Renal pelvis (tissue), 12 donors: ENCODE results near the gene CYB561A3. TPM values are rescaled to one million over a fixed set of nuclear protein-coding genes. Genes with fewer than 3 reads are reported as not detected.
A peak's percentile ranks its signal among the peaks of the same experiment; 100 is the strongest.
"Not testable (repeated sequence)": the region's sequence is repeated elsewhere in the genome, so short reads cannot be mapped to it uniquely, and the experiment has no call there.

Source experiments
- DNase-seq: peaks from one replicate; pipeline ENCODE4 v3.0.0-alpha.2; 2013
- long read RNA-seq, 16 experiments: transcript quantifications; one replicate each; lab custom pipeline, GENCODE V29; 2026
- polyA plus RNA-seq, 3 donors: library from polyadenylated mRNA; unstranded; fragments of 120-200 nt; gene quantifications; one replicate each; pipeline ENCODE4 v1.2.1, GENCODE V29; 2013; ENCODE audit not compliant: insufficient read length in 3 of 3

Gene CYB561A3, protein sequence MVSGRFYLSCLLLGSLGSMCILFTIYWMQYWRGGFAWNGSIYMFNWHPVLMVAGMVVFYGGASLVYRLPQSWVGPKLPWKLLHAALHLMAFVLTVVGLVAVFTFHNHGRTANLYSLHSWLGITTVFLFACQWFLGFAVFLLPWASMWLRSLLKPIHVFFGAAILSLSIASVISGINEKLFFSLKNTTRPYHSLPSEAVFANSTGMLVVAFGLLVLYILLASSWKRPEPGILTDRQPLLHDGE
- 10 to 100 TPM; 27.0 to 33.2 (median 32.3) TPM for polyA plus RNA-seq
- long read RNA-seq, donor 1, partial matches to known transcripts, result 0 of 7 reads
- long read RNA-seq, donor 1, other reads (novel, unspliced or antisense), result 0 of 7 reads
- long read RNA-seq, donor 2, transcript CYB561A3-203 (7 exons, 1,803 nt), result major isoform, 6 of 28 reads
- long read RNA-seq, donor 2, partial matches to known transcripts, result 6 of 28 reads
- long read RNA-seq, donor 2, other reads (novel, unspliced or antisense), result 11 of 28 reads
- long read RNA-seq, donor 3, transcript CYB561A3-203 (7 exons, 1,803 nt), result major isoform, 6 of 23 reads
- long read RNA-seq, donor 3, partial matches to known transcripts, result 0 of 23 reads
- long read RNA-seq, donor 3, other reads (novel, unspliced or antisense), result 15 of 23 reads
- long read RNA-seq, donor 4, transcript CYB561A3-201 (7 exons, 3,061 nt), result major isoform, 5 of 9 reads
- long read RNA-seq, donor 4, partial matches to known transcripts, result 0 of 9 reads
- long read RNA-seq, donor 4, other reads (novel, unspliced or antisense), result 0 of 9 reads
- long read RNA-seq, donor 5, transcript CYB561A3-201 (7 exons, 3,061 nt), result major isoform, 5 of 5 reads
- long read RNA-seq, donor 5, partial matches to known transcripts, result 0 of 5 reads
- long read RNA-seq, donor 5, other reads (novel, unspliced or antisense), result 0 of 5 reads
- long read RNA-seq, donor 6, partial matches to known transcripts, result 20 of 25 reads
- long read RNA-seq, donor 6, other reads (novel, unspliced or antisense), result 0 of 25 reads
- long read RNA-seq, donor 7, transcript CYB561A3-201 (7 exons, 3,061 nt), result major isoform, 6 of 18 reads
- long read RNA-seq, donor 7, partial matches to known transcripts, result 0 of 18 reads
- long read RNA-seq, donor 7, other reads (novel, unspliced or antisense), result 9 of 18 reads
- long read RNA-seq, donor 8, transcript CYB561A3-201 (7 exons, 3,061 nt), result major isoform, 5 of 7 reads
- long read RNA-seq, donor 8, partial matches to known transcripts, result 0 of 7 reads
- long read RNA-seq, donor 8, other reads (novel, unspliced or antisense), result 0 of 7 reads
- long read RNA-seq, donor 9, transcript CYB561A3-201 (7 exons, 3,061 nt), result major isoform, 5 of 17 reads
- long read RNA-seq, donor 9, transcript CYB561A3-203 (7 exons, 1,803 nt), result major isoform, 5 of 17 reads
- long read RNA-seq, donor 9, partial matches to known transcripts, result 6 of 17 reads
- long read RNA-seq, donor 9, other reads (novel, unspliced or antisense), result 0 of 17 reads
- long read RNA-seq, donor 10, partial matches to known transcripts, result 10 of 26 reads
- long read RNA-seq, donor 10, other reads (novel, unspliced or antisense), result 9 of 26 reads
- long read RNA-seq, donor 11, transcript CYB561A3-201 (7 exons, 3,061 nt), result major isoform, 5 of 5 reads
- long read RNA-seq, donor 11, partial matches to known transcripts, result 0 of 5 reads
- long read RNA-seq, donor 11, other reads (novel, unspliced or antisense), result 0 of 5 reads
- long read RNA-seq, donor 12, transcript CYB561A3-201 (7 exons, 3,061 nt), result major isoform, 10 of 33 reads
- long read RNA-seq, donor 12, partial matches to known transcripts, result 10 of 33 reads
- long read RNA-seq, donor 12, other reads (novel, unspliced or antisense), result 12 of 33 reads
- long read RNA-seq, donor 13, transcript CYB561A3-201 (7 exons, 3,061 nt), result major isoform, 6 of 8 reads
- long read RNA-seq, donor 13, partial matches to known transcripts, result 0 of 8 reads
- long read RNA-seq, donor 13, other reads (novel, unspliced or antisense), result 0 of 8 reads
- long read RNA-seq, donor 14, result 0 reads
- long read RNA-seq, donor 15, transcript CYB561A3-201 (7 exons, 3,061 nt), result major isoform, 7 of 45 reads
- long read RNA-seq, donor 15, partial matches to known transcripts, result 33 of 45 reads
- long read RNA-seq, donor 15, other reads (novel, unspliced or antisense), result 0 of 45 reads
- long read RNA-seq, donor 16, transcript CYB561A3-203 (7 exons, 1,803 nt), result minor isoform, 5 of 64 reads
- long read RNA-seq, donor 16, transcript CYB561A3-201 (7 exons, 3,061 nt), result major isoform, 7 of 64 reads
- long read RNA-seq, donor 16, partial matches to known transcripts, result 31 of 64 reads
- long read RNA-seq, donor 16, other reads (novel, unspliced or antisense), result 21 of 64 reads

DNA sequence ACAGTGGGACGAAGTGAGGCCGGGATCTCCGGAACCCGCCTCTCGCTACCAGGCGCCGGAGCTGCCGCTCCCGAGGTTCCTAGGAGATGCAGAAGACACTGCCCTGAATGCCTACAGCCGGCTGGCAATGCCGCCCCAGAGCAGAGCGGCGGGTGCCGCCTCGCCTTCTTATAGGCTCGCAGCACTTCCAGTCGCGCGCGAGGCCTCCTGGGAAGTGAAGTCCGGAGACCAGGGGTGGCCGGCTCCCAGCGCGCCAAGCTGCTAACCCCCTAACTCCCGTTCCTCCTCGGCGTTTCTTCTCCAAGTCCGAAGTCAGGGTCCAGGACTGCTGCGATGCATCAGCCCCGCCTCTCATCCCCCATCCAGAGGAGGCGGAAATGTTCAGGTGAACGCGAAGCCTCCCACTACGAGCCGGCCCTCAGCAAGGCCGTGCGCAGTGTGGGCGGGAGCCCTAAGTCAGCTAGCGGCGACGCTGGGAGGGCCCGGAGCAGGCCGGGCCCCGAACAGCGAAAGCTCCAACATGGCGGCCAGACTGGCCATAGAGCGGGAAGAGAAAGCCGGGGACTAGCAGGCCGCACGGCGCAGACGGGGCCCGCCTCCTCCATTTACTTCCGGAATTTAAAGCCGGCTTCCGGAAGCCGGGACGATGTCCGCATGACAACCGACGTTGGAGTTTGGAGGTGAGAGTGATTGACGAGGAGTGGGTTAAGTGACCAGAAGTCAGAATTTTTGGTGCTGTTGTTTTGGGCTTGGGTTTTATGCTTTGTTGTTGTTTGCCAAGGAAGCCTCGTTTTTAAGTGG is at the start of gene CYB561A3, which contains the start of gene TMEM138:
TSS of gene CYB561A3 (minus strand) at position 142 of the 801 bp plus-strand sequence. CDS start 5,169 bp downstream, outside the sequence.
TSS of gene TMEM138 (plus strand) at position 634 of the 801 bp plus-strand sequence. CDS start 2,017 bp downstream, outside the sequence.
- peak; percentile 94 for DNase-seq

DNA sequence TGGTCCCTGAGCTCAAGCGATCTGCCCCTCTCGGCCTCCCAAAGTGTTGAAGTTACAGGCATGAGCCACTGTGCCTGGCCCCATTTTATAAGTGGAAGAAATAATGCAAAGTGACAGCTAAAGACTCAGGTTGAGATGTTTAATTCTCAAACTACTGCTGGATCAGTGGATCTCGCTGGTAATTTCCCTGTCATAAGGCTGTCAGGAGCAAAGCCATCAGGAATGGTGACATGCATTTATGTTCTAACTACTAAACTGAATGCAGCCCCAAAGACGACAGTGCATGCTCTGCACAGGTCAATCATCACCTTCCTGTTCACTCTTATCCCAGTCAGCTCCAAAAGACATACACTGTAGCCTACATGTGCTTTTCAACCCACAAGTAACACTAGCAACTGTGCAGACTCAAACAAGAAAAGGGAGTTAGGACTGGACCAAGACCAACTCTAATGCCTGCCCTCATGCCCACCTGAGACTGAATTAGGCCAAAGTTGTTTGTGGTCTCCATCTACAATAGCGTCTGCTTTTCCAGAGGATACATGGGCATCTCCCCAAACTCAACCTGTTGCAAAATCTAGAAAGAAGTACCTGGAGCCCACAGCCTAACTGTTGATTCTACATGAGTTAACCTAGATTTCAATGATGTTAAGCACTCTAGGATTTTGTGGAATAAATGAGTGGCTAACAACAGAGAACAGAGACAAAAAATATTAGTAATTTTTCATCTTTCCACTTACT is 45.5 kb upstream of the CYB561A3 start:
- no peak for DNase-seq

DNA sequence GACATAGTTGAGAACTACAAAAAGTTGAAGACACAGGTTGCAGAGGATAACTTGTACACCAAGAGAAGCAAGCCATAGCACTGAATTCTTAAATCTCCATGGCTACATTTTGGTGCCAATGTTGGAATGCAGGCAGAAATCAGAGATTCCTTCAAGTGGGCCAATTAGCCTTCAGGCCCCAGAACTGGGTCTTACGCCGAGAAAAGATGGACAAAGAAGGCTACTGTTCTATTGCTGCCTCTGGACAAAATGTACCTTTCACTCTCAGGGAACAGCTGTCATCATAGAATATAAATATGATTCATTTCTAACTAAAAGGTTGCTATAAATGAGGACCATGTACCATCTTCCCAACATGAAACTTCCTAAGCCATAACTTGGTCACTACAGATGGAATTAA is 44.4 kb upstream of the CYB561A3 start:
- DNase-seq, result no peak

DNA sequence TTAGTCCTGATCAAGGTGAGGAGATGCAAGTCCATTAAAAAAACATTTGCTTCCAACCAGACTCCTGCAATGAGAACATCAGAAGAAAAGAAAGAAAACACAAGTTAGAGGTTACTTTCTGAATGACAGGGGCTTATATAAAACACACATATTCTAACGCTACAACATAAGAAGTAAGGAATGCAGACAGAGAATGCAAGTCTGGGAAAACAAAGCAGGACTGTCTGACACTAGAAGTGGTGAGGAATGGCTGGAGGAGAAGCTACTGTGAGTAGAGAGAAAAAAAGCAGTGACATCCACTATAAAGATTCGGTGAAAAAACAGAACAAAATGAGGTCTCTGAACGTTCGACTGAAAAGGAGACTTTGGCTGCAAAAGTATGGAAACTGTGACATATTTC is 43.0 kb upstream of the CYB561A3 start:
- DNase-seq, result no peak

DNA sequence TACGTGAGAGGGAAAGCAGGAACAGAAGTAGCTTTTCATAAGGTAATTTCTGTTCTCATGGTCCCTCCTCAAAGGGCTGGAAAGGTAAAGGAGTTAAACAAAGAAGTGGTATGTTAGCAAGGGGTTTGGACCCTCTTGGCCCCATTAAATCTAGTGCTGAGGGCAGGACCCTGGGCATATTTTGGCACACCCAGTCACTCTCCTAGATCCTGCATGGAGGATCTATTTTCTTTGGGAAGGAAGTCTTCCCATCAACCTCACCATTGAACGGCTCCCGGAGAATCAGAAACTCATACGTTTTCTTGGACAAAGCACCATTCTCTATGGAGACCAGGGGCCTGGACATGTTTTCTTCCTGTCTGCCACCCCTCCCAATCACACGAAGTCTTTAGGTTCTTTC is 42.4 kb upstream of the CYB561A3 start:
- no peak for DNase-seq

DNA sequence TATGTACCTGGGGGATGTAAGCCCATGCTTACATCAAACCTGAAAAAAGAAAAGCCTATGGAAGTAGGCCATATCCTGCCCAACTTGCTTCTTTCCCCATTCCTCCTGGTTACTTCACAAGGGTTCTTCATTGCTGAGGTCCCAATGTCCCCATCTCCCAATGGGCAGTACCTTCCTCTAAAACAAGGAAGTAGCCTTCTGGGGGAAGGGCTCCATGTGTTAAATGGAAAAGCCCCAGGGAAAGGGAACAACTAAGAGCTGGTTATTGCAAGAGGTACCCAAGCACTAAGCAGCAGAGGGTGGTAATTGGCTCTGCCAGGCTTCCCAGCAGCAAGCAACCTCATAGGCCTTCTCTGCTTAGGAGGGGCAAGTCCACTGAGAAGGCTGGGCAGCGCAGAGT is 42.0 kb upstream of the CYB561A3 start:
- DNase-seq, result no peak

DNA sequence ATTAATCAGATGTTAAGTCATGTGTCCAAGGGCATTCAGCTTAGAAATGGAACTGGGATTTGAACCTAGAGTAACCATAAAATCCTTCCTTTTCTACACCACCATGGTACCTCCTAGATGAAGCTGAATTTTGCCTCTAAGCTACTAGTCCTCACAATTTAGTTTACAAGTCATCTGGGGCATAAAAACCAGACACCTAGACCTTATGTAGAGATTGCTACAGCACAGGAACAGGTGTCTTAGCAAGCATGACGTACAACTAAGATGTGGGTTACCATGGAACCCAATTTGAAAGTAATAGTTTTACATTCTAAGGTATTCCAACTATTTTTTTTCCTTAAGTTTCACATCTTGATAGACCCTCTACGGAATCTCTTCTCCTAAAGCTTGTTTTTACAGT is 39.9 kb upstream of the CYB561A3 start:
- DNase-seq, result no peak

DNA sequence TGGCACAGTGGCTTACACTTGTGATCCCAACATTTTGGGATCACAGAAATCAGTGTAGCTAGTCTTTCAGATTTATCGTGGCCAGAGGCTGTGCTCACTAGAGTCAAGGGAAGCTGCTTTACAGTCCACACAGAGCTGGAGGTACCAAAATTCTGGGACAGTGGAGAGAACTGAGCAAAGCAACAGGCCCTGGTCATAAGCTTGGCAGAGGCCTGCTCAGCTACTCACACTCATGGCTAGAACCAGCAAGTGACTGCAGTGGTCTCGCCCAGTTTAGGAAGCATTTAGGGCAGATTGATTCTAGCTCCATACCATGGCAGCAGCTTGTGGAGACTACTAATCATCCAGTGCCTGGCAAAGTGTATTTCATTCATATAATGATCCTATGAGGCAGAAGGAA is 39.5 kb upstream of the CYB561A3 start:
- DNase-seq, result no peak

DNA sequence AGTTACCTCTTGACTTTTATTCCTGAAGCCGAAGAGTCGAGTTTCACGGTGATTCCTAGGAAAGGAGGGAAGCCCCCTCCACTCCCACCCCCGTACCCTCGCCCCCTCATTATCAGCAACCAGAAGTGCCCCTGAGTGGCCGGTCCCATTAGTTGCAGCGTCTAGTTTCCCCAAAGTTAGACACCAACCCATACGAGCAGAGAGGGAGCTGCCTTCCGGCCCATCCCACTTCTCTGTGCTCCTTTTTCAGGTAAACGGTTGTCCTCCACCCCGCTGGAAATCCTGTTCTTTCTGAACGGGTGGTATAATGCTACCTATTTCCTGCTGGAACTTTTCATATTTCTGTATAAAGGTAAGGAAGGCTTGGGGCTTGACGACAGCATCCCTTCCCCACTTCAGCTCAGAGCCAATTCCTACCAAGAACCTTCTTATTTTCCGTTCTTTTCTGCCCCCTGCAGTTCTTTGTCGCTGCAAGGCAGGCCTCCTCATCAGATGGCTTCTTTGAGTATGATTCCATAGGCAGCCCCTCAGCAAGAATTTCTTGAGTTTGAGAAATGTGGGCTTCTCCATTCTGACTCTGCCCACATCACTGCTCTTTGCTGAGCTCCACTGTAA is 31.4 kb upstream of the CYB561A3 start:
- DNase-seq, result peak; percentile 23

DNA sequence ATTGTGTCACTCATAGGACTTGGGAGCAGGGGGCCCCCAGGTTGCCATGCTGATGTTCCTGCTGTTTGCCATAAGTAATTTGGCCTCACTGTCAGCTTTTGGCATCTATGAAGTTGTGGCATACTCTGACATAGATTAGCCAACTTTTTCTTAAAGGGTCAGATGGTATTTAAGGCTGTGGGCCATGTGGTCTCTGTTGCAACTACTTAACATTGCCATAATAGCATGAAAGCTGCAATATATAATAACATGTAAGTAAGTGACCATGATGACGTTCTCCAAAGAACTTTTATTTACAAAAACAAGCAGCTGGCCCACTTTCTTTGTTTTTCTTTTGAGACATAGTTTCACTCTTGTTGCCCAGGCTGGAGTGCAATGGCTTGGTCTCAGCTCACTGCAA is 28.5 kb upstream of the CYB561A3 start:
- DNase-seq, result no peak

DNA sequence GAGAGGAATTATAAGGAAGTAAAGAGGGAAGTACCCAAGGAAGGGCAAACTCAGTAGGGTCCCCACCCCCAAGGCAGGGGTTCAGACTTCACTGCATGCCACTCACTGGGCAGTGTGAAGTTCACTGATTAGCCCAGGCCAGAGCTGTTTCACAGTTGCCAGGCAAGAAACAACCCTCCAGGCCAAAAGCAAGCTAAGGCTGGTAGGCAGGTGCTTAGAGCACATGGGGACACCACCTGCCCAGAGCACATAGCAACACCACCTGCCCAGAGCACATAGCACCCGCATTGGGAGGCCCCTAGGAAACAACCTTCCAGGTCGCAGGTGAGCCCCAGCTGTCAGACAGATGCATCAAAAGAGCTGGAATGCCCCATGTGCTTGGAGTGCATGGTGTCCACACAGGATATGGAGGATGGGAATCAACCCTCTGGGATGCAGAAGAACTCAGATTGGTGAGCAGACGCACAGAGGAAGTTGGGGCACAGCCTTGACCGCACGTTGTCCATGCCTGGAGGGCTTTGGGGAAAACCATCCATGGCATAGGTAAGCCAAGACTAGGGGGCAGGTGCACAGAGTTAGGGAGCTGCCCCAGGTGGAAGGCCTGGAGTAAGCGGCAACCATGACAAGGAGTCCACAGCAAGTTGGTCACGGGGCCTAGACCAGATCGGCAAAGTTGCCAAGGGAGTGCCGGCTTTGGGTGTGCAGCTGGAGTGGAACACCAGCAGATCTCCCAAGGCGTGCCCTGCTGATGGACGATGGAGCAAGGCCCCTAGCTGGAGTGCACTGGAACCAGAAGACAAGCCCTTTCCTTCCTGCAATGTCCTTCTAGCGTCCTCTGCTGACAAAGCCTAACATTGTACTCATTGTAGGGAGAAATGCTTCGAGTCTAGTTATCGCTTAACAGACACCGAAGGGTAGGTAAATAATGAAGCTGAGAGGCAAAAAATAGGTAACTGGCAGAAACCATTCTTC is 22.9 kb upstream of the CYB561A3 start:
- DNase-seq, result no peak

DNA sequence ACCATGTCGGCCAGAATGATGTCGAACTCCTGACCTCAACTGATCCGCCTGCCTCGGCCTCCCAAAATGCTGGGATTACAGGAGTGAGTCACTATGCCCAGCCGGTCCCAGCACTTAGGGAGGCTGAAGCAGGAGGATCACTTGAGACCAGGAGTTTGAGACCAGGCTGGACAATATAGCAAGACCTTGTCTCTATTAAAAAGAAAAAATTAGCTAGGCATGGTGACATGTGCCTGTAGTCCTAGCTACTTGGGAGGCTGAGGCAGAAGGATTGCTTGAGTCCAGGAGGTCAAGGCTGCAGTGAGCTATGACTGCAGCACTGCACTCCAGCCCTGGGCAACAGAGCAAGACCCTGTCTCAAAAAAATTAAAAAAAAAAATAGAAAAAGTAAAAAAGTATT is 22.2 kb upstream of the CYB561A3 start:
- DNase-seq, result not testable (repeated sequence)

DNA sequence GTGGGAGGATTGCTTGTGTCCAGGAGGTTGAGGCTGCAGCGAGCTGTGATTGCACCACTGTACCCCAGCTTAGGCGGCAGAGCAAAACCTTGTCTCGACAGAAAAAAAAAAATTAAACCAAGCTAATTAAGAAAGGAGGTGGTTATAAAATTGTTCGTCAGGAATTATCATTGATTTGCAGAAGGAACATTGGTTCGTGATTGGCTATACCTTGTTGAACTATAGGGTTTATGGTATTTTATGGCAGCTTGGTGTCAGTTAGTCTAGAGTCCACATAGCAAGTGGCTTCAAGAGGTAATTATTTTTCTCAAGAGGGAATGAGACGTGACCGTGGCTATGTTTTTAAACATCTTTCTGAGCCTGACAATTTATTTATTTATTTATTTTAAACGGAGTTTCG is 19.2 kb upstream of the CYB561A3 start:
- no peak for DNase-seq

DNA sequence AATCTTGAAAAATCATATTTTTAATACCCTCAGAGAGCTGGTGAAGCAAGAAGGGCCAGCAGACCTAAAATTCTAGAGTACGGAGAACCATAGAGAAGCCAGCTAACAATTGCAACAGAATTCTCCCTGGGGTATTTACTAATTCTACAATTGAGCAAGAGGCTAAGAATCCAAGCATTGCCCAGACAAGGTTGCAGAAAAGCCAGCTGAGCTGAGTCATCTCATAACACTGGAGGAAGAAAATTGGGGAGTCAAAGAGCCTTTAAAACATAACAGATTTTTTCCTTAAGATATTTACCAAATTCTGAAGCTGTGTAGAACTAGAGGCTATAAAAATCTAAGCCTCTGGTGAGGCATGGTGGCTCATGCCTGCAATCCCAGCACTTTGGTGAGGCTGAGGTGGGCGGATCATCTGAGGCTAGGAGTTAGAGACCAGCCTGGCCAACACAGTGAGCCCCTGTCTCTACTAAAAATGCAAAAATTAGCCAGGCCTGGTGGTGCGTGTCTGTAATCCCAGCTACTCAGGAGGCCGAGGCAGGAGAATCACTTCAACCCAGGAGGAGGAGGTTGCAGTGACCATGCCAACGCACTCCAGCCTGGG is 17.1 kb upstream of the CYB561A3 start:
- no peak for DNase-seq

DNA sequence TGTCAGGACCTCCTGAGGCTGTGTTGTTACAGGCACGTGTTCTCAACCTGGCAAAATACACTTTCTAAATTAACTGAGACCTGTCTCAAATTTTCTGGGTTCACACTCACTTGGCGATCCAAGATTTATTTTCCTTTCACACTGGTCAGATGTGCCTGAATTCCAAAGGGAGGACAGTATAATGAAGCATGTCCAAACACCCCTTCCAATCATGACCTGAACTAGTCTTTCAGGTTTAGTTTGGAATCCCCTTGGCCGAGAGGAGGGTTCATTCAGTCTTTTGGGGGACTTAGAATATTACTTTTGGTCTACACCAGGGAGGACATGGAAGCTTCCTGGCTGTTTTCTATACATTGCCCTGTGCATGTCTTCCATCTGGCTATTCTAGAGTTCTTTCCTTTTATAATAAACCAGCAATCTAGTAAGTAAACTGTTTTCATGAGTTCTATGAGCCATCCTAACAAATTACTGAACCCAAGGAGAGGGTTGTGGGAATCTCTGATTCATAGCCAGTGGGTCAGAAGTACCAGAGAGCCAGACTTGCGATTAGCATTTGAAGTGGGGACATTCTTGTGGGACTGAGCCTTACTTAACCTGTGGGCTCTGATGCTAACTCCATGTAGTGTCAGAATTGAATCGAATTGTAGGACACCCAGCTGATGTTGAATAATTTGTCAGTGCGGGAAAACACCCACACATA is 15.9 kb upstream of the CYB561A3 start:
- DNase-seq, result no peak
